GM18868 (cell line): ENCODE results near the gene C6orf62.
"Not testable (repeated sequence)": the region's sequence is repeated elsewhere in the genome, so short reads cannot be mapped to it uniquely, and the experiment has no call there.

Experiments
- ATAC-seq: cut with Tn5 transposase; IDR thresholded peaks from one replicate; pipeline ENCODE4 v1.9.1; 2021; ENCODE audit warnings: mild to moderate bottlenecking, moderate library complexity; ENCODE audit not compliant: unreplicated experiment

Gene C6orf62

DNA sequence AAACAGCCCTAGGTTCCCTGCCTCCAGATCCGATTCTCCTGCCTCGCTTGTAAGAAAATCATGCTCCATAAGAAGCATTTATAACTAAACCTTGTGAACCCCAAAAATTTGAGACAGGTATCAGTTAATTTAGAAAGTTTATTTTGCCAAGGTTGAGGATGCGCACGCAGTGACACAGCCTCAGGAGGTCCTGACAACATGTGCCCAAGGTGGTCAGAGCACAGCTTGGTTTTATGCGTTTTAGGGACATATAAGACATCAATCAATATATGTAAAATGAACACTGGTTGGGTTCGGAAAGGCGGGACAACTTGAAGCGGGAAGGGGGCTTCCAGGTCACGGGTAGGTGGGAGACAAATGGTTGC lies 50.0 kb downstream of the C6orf62 start:
- no peak for ATAC-seq

DNA sequence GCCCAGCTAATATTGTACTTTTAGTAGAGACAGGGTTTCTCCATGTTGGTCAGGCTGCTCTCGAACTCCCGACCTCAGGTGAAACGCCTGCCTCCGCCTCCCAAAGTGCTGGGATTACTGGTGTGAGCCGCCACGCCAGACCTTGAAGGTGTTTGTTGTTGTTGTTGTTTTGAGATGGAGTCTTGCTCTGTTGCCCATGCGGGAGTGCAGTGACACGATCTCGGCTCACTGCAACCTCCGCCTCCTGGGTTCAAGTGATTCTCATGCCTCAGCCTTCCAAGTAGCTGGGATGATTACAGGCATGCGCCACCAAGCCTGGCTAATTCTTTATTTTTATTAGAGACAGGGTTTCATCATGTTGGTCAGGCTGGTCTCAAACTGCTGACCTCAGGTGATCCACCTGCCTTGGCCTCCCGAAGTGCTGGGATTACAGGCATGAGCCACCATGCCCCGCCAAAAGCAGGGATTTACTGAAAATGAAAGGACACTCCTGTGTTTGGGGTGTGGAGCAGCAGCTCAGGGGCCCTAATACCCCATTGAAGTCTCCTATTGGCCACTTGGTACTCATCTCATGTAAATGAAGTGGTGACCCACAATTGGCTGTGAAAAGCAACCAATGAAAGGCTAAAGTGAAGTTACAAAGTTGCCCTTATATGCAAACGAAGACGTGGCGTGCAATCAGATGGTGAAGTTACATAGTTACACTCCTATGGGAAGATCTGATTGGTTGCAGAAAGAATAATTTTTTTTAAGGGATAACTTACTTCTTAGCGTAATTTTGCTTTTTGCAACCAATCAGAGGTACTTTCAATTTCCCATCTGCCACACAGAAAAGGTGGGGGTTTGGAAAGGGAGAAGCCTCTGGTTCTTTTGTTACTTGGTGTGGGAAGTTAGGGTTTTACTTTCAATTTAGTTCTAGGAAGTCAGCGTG lies 50.6 kb downstream of the C6orf62 start:
- ATAC-seq = not testable (repeated sequence)

- peak; percentile 5 for ATAC-seq
Measured at GRCh38 chr6:24667378-24667803, 51.6 kb downstream of the C6orf62 start.

DNA sequence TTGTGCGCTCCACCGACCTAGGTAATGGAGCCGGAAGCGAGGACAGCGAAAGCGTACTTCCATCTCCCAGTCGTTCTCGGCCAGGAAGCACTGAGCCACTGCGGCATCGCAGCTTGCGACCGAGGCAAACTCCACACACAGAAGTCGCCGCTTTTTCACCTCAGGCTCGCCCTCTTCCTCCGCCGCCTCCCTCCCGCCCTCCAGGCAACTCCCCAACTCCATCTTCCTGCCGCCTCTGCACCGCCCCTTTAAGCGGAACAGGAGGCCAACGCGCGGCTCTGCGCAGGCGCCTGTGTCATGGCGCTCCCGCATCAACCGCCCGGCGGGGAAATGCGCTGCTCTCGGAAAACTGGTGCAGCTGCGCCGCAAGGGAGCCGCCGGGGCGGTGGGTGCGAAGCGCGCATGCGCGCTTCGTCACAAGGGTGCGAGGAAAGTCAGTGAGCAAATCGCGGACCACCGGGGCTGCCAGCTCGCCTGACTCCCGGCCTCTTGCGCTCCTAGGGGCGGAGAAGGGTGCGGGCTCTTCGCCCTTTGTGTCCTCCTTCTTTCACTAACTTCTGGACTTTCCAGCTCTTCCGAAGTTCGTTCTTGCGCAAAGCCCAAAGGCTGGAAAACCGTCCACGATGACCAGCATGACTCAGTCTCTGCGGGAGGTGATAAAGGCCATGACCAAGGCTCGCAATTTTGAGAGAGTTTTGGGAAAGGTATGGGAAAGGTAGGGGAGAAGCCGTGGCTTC lies 52.1 kb downstream of the C6orf62 start, which contains the start of the genes ACOT13 and TDP2:
Gene ACOT13, plus strand, starts transcription at position 437 of the 737 bp plus-strand sequence. Its CDS starts 187 bp downstream, at position 624.
Gene TDP2, minus strand, starts transcription at position 259 of the 737 bp plus-strand sequence. Its CDS starts 37 bp downstream, at position 222.
- ATAC-seq = peak; percentile 94

DNA sequence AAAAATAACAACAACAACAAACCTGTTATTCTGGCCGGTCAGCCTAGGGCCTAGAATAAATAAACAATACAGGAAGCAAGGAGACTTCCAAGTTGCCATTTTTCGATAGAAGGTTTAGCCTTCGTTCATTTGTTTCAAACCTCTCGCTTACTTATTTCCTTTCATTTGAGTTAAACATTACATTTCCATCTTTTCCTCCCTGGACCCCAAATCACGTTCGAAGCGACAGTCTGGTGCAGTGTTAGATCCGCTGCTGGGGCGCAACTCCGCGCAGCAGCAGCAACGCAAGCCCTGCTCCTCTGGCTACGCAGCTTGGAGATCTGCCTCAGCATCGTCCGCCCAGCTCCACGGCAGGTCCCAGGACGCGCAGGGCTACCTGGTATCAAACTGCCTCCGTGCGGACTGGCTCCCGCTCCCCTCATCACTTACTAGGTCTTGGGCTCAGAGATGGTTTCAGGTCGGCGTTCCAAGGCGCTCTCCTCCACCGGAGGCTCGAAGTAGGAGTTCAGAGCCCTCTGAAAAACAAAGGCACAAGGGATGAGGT lies 52.8 kb downstream of the C6orf62 start:
- peak; percentile 43 for ATAC-seq

- no peak for ATAC-seq
Measured at GRCh38 chr6:24664046-24664987, 54.6 kb downstream of the C6orf62 start.

GRCh38 chr6:24663189-24663588 lies 55.8 kb downstream of the C6orf62 start:
- no peak for ATAC-seq

- no peak for ATAC-seq
Measured at GRCh38 chr6:24662236-24662635, 56.7 kb downstream of the C6orf62 start.

DNA sequence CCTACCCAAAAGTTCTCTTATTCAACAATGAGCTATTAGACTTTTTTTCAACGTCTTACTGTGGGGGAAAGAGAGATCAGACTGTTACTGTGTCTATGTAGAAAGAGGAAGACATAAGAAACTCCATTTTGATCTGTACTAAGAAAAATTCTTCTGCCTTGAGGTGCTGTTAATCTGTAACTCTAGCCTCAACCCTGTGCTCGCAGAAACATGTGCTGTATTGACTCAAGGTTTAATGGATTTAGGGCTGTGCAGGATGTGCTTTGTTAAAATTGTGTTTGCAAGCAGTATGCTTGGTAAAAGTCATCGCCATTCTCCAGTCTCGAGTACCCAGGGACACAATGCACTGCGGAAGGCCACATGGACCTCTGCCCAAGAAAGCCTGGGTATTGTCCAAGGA lies 57.2 kb downstream of the C6orf62 start:
- ATAC-seq = not testable (repeated sequence)

DNA sequence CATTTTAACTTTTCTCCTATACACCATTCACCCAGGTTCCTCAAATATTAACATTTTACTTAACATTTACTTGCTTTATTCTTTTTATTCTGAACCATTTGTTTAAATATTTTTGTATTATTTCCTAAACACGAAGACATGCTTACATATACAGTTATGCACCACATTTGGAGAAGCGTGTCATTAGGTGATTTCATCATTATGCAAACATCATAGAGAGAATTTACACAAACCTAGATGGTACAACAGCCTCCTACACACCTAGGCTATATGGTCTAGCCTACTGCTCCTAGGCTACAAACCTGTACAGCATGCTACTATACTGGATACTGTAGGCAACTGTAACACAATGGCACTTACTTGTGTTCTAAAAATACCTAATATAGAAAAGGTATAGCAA lies 58.8 kb downstream of the C6orf62 start:
- ATAC-seq = no peak

GRCh38 chr6:24659561-24659960 lies 59.4 kb downstream of the C6orf62 start:
- no peak for ATAC-seq

DNA sequence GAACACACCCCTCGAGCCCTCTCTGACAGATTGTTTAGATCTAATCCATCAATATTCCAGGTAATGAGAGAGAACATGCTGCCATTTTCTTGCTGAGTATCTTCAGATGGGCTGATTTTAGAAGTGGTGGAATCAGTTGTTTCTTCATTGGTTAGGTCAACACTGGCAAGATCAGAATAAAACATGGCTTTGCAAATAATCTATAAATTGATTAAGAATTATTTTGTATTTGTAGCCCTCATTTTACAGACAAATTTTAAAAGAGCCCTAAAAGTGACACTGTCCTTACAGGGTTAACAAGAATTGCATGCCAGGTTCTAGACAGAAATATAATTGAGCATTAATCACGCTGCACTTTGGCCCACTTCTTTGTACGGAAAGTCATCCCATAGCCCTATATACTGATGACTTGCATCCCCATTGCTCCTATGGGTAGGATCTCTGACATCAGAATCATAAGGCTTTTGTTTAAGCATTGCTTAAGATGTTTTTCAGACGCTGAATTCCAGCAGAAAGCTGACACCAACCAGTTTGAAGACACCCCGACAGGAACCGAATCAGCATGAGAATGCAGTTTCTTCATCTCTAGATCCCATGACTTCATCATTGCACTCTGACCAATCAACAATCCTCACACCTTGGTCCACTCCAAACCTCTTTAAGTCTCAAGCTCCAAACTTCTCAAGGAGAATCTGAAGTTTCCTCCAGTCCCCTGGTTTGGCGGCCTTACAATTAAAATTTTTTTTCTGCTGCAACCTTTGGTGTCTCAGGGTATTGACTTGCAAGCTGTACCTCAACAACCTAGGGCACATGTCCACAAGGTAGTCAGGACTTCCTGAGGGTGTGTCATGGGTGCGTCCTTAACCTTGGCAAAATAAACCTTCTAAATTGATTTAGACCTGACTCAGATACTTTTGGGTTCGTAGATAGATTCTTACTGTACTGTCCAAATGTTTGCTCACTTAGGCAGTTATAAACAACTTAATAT lies 60.1 kb downstream of the C6orf62 start:
- ATAC-seq = no peak

GRCh38 chr6:24655215-24655614 lies 63.7 kb downstream of the C6orf62 start:
- ATAC-seq = no peak
